Peyer's patch (tissue), 4 donors: Measurements from ENCODE around the gene RIN1. TPM values are rescaled to one million over a fixed set of nuclear protein-coding genes. Genes with fewer than 3 reads are reported as not detected.

Experiments
- DNase-seq, 3 donors: peaks; one replicate each; pipeline ENCODE4 v3.0.0-alpha.2; 2017 to 2019
- H3K27ac ChIP-seq, 4 donors: fragments of 200-600 bp; sonication (generic); one replicate each; pipeline ENCODE4 v1.5.1; 2016 to 2019
- H3K27me3 ChIP-seq, 2 donors: fragments of 200-600 bp; sonication (generic); one replicate each; pipeline ENCODE4 v1.5.1; 2019
- H3K36me3 ChIP-seq, 3 donors: fragments of 200-600 bp; sonication (generic); one replicate each; pipeline ENCODE4 v1.5.1; 2016 to 2019
- H3K4me1 ChIP-seq, 4 donors: fragments of 200-600 bp; sonication (generic); one replicate each; pipeline ENCODE4 v1.5.1; 2016 to 2019
- H3K4me3 ChIP-seq, 4 donors: fragments of 200-600 bp; sonication (generic); 1 replicate in 3 of 4; 2 replicates in 1 of 4; pipeline ENCODE4 v1.5.1; 2016 to 2019; ENCODE audit warnings: mild to moderate bottlenecking in 1 of 4
- H3K9me3 ChIP-seq, 4 donors: fragments of 200-600 bp; sonication (generic); one replicate each; pipeline ENCODE4 v1.5.1; 2016 to 2019; ENCODE audit warnings: mild to moderate bottlenecking in 1 of 4
- POLR2A ChIP-seq, 2 donors: fragments of 450-650 bp; IDR thresholded peaks; one replicate each; pipeline ENCODE4 v1.5.1; 2017; ENCODE audit warnings: antibody characterized with exemption in 2 of 2, mild to moderate bottlenecking in 2 of 2, moderate library complexity in 2 of 2
- small RNA-seq, 2 donors: library from RNA; depleted of rRNA; stranded (forward); fragments of <200 nt; gene quantifications; one replicate each; pipeline ENCODE3, GENCODE V24; 2016
- total RNA-seq, 4 donors: library from RNA; depleted of rRNA; stranded (reverse); fragments of >200 nt; gene quantifications; one replicate each; pipeline ENCODE4 v1.1.0, GENCODE V29; 2016
- TF ChIP-seq, protein P1 (sequence below), 6 experiments: fragments of 450-650 bp in 4 of 6; fragments of 200-600 bp in 2 of 6; sonication (generic) in 1 of 6; IDR thresholded peaks; one replicate each; pipeline ENCODE4 v1.5.1; 2017 to 2019; ENCODE audit warnings: antibody characterized with exemption in 6 of 6, mild to moderate bottlenecking in 3 of 6, moderate library complexity in 1 of 6

RIN1 gene
- total RNA-seq, 4 donors from 2014 or later, result 4.1 to 18.9 (median 10.8) TPM

DNA sequence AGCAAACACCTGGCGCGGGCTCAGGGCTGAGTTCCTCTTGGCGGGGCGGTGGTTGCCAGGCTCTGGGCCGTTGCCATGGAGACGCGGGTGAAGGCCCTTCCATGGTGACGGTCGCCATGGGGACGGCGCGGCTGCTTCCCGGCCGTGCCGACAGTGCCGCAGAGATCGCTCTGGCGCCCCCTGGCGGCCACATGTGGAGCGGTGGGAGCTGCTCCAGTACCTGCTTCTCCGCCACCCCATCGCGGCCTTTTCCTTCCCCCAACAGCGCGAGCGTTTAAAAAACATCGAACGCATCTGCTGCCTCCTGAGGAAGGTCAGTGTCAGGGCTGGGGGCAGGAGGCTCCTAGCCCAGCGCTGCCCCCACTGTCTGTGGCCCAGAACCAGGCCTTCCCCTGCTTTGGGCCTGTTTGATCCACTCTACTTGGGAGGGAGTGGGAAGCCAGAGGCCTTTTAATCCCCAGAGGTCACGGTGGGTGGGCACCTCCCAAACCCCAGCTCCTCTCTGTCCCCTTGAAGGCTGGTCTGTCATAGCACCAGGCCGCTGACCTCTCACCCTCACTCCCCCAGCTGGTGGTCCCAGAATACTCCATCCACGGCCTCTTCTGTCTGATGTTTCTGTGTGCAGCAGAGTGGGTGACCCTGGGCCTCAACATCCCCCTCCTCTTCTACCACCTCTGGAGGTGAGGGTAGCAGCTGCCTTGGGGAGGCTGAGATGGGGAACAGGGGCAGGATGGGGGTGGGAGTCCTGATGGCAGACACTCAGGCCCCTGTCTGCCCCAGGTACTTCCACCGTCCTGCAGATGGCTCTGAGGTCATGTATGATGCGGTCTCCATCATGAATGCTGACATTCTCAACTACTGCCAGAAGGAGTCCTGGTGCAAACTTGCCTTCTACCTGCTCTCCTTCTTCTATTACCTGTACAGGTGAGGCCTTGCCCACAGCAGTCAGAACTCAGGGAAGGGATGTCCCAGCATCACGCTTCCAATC is 53.5 kb downstream of the RIN1 start:
- H3K27me3 ChIP-seq, result no peaks in the 10 kb centered on the region
- H3K27ac ChIP-seq, result peak overlapping the region in 1 of 4 donors; percentile 13
- H3K9me3 ChIP-seq, result no peaks in the 10 kb centered on the region
- TF ChIP-seq POLR2A (IDR thresholded peaks at IDR 0.05), result peak in 1 of 2 donors; percentile 15
- TF ChIP-seq, protein P1, sequence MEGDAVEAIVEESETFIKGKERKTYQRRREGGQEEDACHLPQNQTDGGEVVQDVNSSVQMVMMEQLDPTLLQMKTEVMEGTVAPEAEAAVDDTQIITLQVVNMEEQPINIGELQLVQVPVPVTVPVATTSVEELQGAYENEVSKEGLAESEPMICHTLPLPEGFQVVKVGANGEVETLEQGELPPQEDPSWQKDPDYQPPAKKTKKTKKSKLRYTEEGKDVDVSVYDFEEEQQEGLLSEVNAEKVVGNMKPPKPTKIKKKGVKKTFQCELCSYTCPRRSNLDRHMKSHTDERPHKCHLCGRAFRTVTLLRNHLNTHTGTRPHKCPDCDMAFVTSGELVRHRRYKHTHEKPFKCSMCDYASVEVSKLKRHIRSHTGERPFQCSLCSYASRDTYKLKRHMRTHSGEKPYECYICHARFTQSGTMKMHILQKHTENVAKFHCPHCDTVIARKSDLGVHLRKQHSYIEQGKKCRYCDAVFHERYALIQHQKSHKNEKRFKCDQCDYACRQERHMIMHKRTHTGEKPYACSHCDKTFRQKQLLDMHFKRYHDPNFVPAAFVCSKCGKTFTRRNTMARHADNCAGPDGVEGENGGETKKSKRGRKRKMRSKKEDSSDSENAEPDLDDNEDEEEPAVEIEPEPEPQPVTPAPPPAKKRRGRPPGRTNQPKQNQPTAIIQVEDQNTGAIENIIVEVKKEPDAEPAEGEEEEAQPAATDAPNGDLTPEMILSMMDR (IDR thresholded peaks at IDR 0.05), result peak; percentile 98 to 99 (median 99)
- peaks cover 3 to 30% (median 17%) of the 10 kb centered on the region in 4 donors for H3K4me1 ChIP-seq
- DNase-seq, result peak; percentile 98 to 100 (median 100)
- peaks cover 0 to 16% (median 0%) of the 10 kb centered on the region in 3 donors for H3K36me3 ChIP-seq
- no peak overlapping the region for H3K4me3 ChIP-seq

Small RNA genes lying within 50 kb of the gene (small RNA-seq; reads per million reads assigned to genes)
- 0 reads per million in 2 donors for gene RF00017

Other genes starting within 250 kb of the RIN1 start
- gene KLC2, start 78.7 kb downstream of the RIN1 start, total RNA-seq, result 10 to 100 TPM in 3 of 4 donors, 1 to 10 TPM in 1; 8.3 to 28.0 (median 13.2) TPM
- 100 to 1,000 TPM in 2 of 4 donors, 10 to 100 TPM in 2; 80.0 to 161 (median 103) TPM for gene RAB1B, start 67.8 kb downstream of the RIN1 start, total RNA-seq
- not detected for gene CNIH2, start 58.3 kb downstream of the RIN1 start, total RNA-seq
- gene YIF1A, start 47.3 kb downstream of the RIN1 start, total RNA-seq, result 100 to 1,000 TPM in 3 of 4 donors, 10 to 100 TPM in 1; 52.0 to 132 (median 115) TPM
- gene TMEM151A, start 44.5 kb downstream of the RIN1 start, total RNA-seq, result under 1 TPM in 2 of 4 donors, not detected in 2; 0.27 to 0.35 TPM
- 10 to 100 TPM in 3 of 4 donors, 1 to 10 TPM in 1; 2.9 to 44.6 (median 12.0) TPM for gene CD248, start 19.4 kb downstream of the RIN1 start, total RNA-seq
- 10 to 100 TPM; 36.9 to 63.5 (median 50.3) TPM for gene BRMS1, start 8.7 kb upstream of the RIN1 start, total RNA-seq
- gene B4GAT1, start 11.2 kb upstream of the RIN1 start, total RNA-seq, result 10 to 100 TPM in 3 of 4 donors, 1 to 10 TPM in 1; 1.7 to 21.9 (median 18.8) TPM
- 10 to 100 TPM in 3 of 4 donors, 1 to 10 TPM in 1; 7.4 to 21.6 (median 17.1) TPM for gene SLC29A2, start 35.3 kb upstream of the RIN1 start, total RNA-seq
- not detected for gene NPAS4, start 84.6 kb upstream of the RIN1 start, total RNA-seq
- 10 to 100 TPM; 24.7 to 34.9 (median 28.9) TPM for gene MRPL11, start 102.4 kb upstream of the RIN1 start, total RNA-seq
- 10 to 100 TPM in 2 of 4 donors, 1 to 10 TPM in 2; 5.6 to 11.6 (median 10.0) TPM for gene PELI3, start 130.5 kb upstream of the RIN1 start, total RNA-seq
- 10 to 100 TPM; 58.3 to 66.8 (median 63.2) TPM for gene DPP3, start 144.0 kb upstream of the RIN1 start, total RNA-seq
- 100 to 1,000 TPM in 1 of 4 donors, 10 to 100 TPM in 3; 25.6 to 167 (median 73.4) TPM for gene BBS1, start 174.2 kb upstream of the RIN1 start, total RNA-seq
- gene ZDHHC24, start 209.6 kb upstream of the RIN1 start, total RNA-seq, result 10 to 100 TPM in 3 of 4 donors, 1 to 10 TPM in 1; 9.1 to 29.3 (median 15.3) TPM
- not detected for gene ACTN3, start 210.5 kb upstream of the RIN1 start, total RNA-seq
- 10 to 100 TPM in 3 of 4 donors, 1 to 10 TPM in 1; 5.4 to 24.3 (median 21.8) TPM for gene CTSF, start 232.2 kb upstream of the RIN1 start, total RNA-seq